Keratinocyte (primary cell): ENCODE results near the gene PARD3B.

Experiments
- EZH2 ChIP-seq: IDR thresholded peaks from one replicate; pipeline ENCODE4 v1.6.1; 2012; ENCODE audit warnings: inconsistent platforms, mild to moderate bottlenecking, low read length, moderate library complexity
- TF ChIP-seq, protein P1 (sequence below), 3 experiments: IDR thresholded peaks in 1 of 3; conservative IDR thresholded peaks in 1 of 3; optimal IDR thresholded peaks in 1 of 3; 2 replicates in 2 of 3; 3 replicates in 1 of 3; pipeline versions ENCODE3 to v1.5.1; 2011; ENCODE audit warnings: low read length in 3 of 3, mild to moderate bottlenecking in 3 of 3, moderate library complexity in 2 of 3, control low read depth in 1 of 3, inconsistent platforms in 1 of 3; ENCODE audit not compliant: insufficient read depth in 2 of 3; ENCODE audit errors: extremely low read depth in 1 of 3

DNA sequence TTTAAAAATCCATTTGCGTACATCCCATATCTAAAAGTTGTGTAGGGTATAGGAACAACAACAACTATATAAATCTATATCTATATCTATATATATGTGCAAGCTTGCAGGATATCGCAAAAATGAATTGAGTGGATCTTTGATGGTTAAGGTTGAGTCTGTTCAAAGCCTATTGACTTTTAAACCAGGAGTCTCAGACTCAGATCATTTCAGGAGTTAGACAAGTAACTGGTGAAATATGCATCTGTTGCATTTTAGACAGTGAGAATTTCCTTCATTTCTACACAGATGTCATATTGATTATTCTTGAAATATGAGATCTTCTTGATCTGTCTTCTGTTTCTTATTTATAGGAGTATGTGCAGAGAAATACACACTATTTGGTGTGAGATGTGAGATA, 66.5 kb downstream of the PARD3B start:
- TF ChIP-seq, protein P1, sequence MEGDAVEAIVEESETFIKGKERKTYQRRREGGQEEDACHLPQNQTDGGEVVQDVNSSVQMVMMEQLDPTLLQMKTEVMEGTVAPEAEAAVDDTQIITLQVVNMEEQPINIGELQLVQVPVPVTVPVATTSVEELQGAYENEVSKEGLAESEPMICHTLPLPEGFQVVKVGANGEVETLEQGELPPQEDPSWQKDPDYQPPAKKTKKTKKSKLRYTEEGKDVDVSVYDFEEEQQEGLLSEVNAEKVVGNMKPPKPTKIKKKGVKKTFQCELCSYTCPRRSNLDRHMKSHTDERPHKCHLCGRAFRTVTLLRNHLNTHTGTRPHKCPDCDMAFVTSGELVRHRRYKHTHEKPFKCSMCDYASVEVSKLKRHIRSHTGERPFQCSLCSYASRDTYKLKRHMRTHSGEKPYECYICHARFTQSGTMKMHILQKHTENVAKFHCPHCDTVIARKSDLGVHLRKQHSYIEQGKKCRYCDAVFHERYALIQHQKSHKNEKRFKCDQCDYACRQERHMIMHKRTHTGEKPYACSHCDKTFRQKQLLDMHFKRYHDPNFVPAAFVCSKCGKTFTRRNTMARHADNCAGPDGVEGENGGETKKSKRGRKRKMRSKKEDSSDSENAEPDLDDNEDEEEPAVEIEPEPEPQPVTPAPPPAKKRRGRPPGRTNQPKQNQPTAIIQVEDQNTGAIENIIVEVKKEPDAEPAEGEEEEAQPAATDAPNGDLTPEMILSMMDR (optimal IDR thresholded peaks at IDR 0.05 in 1 of 3, IDR thresholded peaks at IDR 0.05 in 1 of 3, conservative IDR thresholded peaks at IDR 0.05 in 1 of 3; ENCODE audit: extremely low read depth in 1 of 3, insufficient read depth in 2 of 3, low read length in 3 of 3), result no peak
- TF ChIP-seq EZH2, result no peak
